Ammon's horn (tissue), 1 donor: ENCODE results near the gene HBP1.
"Not testable (repeated sequence)": the region's sequence is repeated elsewhere in the genome, so short reads cannot be mapped to it uniquely, and the experiment has no call there.

Experiments
- DNase-seq: peaks from one replicate; pipeline ENCODE4 v3.0.0-alpha.2; 2016; ENCODE audit warnings: low spot score

The HBP1 gene, protein sequence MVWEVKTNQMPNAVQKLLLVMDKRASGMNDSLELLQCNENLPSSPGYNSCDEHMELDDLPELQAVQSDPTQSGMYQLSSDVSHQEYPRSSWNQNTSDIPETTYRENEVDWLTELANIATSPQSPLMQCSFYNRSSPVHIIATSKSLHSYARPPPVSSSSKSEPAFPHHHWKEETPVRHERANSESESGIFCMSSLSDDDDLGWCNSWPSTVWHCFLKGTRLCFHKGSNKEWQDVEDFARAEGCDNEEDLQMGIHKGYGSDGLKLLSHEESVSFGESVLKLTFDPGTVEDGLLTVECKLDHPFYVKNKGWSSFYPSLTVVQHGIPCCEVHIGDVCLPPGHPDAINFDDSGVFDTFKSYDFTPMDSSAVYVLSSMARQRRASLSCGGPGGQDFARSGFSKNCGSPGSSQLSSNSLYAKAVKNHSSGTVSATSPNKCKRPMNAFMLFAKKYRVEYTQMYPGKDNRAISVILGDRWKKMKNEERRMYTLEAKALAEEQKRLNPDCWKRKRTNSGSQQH

GRCh38 chr7:107168233-107169119 lies at the start of gene HBP1:
Gene HBP1 (plus strand): TSS chr7:107169003. CDS start chr7:107179894, 10,891 bp downstream.
- peak; percentile 100 for DNase-seq

DNA sequence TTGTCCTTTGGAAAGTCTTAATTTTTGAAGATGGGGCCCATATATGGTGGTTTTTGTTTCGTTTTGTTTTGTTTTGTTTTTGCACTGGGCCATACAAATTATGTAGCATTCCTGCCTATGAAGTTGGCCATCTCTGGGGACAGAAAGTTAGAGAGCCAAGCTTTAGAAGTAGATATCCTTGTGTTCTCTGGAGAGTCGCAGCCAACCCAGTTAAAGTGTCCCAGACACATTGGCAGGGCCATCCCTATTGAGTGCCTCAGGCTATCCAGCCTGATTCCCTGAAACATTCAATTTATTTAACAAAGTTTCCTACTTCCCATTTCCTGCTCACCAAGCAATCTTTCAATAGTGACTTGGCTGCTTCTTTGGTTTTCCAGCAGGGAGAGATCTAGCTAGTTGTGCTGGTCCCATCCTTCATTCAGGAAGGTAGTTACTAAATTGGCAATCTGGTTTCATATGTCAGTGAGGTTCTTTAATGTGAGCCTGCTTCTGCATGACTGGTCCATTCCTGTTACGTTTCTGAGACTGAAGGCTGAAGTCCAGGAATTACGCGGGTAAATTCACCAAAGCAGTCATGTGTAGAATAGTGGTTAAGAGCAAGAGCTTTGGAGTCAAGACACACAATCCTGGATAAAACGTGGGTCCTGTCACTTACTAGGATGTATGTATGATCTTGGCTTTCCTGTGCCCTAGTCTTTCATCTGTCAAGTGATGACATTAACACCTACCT lies 49.3 kb upstream of the HBP1 start:
- no peak for DNase-seq

- DNase-seq: no peak
These were observed 46.3 kb upstream of the HBP1 start for GRCh38 chr7:107122486-107122911.

DNA sequence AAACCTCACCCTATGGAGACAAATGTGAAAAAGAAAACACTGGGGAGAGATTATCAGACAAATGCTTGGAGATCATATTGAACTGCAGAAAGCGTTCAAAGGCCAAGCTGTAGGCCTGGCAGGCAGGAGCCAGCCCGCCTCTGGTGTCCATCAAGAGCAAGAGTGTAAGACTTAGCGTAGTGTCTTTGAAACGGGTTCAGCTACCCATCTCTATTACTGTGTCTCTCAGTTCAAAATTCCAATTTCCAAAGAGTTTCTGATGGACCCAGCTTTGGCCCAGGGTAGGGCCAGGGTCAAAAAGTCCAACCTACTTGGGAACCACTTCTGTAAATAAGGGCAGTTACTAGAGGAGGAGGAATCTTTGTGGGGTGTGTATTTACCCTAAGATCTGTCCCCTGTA lies 45.4 kb upstream of the HBP1 start:
- no peak for DNase-seq

GRCh38 chr7:107125475-107125874 lies 43.3 kb upstream of the HBP1 start:
- no peak for DNase-seq

GRCh38 chr7:107128217-107128616 lies 40.6 kb upstream of the HBP1 start:
- no peak for DNase-seq

GRCh38 chr7:107128748-107129147 lies 40.1 kb upstream of the HBP1 start:
- DNase-seq: no peak

- DNase-seq: no peak
These were observed 38.1 kb upstream of the HBP1 start for GRCh38 chr7:107130487-107131220.

- DNase-seq: no peak
These were observed 35.4 kb upstream of the HBP1 start for GRCh38 chr7:107133396-107133795.

DNA sequence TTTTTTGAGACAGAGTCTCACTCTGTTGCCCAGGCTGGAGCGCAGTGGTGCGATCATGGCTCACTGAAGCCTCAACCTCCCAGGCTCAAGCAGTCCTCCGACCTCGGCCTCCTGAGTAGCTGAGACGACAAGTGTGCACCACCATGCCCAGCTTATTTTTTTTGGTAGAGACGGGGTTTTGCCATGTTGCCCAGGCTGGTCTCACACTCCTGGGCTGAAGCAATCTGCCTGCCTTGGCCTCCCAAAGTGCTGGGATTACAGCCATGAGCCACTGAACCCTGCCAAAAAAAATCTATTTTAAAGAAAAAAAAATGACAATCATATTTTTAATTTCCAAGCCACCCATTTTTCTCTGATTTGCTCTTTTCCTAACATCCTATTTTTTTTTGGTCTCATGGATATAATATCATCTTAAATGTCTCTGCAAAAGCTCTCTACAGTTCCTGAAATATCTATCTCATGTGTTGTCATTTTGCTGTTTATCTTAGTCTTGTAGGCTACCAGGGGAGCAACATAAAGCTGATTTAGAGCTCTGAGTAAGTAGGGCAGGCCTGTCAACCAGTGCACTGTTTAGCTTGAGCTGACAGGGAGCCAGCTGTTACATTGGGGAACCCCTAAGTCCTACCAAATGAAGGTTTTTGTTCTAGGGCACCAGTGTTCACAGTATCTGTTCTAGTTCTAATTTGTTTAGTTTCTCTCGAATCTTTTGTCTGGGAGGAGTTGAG lies 29.9 kb upstream of the HBP1 start:
- DNase-seq: no peak

DNA sequence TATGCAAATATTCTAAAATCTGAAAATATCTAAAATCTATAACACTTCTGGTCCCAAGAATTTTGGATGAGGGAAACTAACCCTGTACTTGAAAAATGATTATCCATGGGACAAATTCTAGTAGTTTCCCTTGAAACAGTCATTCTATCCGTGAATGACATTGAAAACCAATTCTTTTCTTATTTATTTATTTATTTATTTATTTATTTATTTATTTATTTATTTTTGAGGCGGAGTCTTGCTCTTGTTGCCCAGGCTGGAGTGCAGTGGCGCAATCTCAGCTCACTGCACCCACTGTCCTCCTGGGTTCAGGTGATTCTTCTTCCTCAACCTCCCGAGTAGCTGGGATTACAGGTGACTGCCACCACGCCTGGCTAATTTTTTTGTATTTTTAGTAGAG lies 24.9 kb upstream of the HBP1 start:
- not testable (repeated sequence) for DNase-seq

DNA sequence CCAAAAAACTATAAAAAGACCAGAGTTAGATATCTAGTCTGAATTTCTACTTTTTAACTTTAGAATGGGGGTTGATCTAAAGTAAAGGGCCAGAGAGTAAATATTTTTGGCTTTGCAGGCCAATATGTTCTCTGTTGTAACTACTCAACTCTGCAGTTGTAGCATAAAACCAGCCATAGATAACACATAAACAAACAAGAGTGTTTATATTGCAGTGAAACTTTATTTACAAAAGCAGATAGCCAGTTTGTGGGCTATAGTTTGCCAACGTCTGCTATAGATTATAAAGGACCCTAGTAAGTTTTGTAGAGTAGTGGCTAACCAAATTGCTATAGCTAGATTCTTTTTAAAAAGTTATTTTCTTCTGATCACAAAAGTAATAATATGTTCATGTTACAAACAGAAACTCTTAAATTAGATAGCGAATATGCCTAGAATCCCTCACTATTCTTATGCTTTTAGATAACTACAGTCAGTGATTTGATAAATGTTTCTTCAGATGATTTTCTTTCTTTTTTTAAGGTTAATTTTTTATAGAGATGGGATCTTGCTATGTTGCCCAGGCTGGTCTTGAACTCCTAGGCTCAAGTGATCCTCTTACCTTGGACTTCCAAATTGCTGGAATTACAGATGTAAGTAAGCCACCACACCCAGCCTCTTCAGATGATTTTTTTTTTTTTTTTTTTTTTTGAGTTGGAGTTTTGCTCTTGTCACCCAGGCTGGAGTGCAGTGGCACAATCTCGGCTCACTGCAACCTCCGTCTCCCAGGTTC lies 23.6 kb upstream of the HBP1 start:
- no peak for DNase-seq

DNA sequence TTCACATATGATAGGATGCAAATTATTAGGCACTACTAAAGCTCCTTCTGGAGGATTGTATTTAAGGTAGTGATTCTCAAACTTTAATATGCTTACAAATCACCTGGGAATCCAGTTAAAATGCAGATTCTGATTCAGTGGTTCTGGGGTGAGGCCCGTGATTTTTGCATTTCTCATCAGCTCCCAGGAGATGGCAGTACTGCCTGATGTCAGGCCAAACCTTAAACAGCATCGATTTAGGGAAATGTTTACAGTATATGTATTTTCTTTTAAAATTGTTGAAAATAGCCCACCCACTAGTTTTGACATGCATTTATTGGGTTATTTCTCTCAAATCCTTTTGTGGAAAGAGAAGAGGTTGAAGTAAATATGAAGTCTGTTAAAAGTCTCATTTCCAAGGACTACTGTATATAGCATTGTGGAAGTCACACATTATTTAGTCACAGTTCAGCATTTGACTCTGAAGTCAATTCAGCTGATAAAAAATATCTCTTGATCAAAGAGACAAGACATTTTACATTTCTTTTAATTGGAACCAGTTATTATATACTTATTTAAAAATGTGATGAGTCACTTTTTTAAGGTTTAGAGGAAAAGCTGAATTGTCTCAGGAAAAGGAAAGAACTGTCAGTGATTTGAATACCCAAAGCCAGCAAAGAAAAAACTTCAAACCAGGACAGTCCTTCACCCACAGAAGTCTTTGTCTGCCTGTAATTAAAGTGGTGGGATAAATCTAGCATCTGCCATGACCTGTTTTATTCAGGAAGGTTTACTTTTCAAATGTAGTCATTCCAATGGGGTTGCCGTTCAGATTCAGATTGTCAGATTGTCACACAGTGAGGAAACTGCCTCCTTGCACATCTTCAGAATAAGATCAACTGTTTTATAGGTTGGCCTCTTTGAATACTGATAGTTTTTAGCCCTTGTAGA lies 21.1 kb upstream of the HBP1 start:
- DNase-seq: peak; percentile 70

DNA sequence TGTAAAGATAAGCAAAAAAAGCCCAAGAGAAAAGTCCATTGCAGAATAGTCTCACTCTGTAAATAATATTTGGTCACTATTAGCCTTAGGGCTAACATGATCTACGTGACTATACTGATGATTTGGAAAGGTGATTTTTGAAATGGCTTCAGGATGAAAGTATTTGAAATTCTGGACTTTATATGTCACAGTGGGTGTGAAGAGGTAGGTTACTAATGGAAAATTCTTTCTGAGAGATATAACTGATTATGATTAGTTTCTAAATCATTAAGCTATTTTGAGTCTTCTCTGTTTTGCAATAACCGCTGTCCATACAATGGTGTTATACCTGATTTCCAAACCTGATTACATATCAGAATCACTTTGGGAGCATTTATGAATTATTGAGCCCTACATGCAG lies 20.1 kb upstream of the HBP1 start:
- no peak for DNase-seq

GRCh38 chr7:107149863-107150262 lies 18.9 kb upstream of the HBP1 start:
- no peak for DNase-seq

DNA sequence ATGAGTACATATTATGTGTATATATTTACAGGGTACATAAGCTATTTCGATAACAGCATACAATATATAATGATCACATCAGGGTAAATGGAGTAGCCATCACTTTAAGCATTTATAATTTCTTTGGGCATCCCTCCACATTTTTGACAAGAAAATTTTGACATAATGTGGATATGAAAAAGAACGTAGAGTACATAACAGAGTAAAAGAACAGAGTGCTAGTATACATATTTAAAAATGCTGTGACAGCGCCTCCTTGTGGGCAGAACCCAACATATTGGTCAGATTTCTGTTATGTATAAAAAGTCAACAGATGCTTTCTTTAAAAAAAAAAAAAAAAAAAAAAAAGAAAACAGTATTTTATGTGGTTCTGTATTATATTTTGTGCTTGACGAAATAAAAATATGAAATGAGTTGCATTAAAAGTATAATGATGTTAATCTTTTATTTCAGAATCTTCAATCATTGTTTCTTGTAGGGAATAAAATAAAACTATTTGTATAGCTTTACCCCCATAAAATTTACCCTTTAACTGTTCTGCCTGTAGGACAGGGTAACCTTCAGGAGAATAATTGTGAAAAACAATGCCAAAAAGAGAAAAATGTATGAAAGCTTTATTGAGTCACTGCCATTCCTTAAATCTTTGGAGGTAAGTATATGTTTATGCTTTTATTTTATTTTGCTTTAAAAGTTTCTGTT lies 18.3 kb upstream of the HBP1 start:
- peak; percentile 72 for DNase-seq

GRCh38 chr7:107151538-107151937 lies 17.3 kb upstream of the HBP1 start:
- DNase-seq: no peak

DNA sequence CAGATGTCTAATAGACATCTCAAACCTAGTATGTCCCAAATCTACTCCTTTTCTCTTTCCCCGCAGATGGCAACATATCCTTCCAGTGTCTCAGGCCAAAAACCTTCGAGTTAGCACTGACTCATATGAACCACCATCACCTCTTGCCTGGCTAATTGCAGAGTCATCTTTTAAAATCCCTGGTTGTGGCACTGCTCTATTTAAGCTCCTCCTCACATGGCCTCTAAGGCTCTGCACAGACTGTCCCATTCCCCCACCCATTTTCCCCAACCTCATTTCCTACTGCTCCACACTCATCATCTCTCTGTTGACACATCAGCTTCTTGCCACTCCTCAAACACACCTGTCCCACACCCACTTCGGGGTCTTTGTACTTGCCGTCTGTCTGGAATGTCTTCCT lies 16.8 kb upstream of the HBP1 start:
- DNase-seq: no peak
